ENCODE results near the gene CDC42SE2. TPM values are rescaled to one million over a fixed set of nuclear protein-coding genes. Genes with fewer than 3 reads are reported as not detected.

Gene CDC42SE2
- total RNA-seq, 1 donor from 2014 or later = 12.8 TPM

DNA sequence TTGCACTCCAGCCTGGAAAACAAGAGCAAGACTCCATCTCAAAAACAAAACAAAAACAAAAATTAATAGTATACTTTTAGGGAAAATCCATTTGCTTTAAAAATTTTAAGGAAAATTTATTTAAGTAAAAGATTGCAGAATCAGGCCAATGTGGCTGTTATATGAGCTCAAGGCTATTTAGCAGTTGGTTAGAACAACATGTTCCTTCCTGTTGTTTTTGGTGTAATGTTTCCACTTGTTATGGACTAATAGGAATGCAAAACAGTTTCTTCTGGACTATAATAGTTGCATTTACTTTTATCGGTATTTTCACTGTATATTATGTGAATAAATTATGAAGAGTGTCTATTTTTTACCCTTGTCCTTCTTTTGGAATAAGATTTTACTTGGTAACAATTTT, 3.0 kb upstream of the CDC42SE2 start:
- Histone ChIP-seq H3K27me3 (no peaks in the 10 kb centered on the region), H3K36me3 (no peaks in the 10 kb centered on the region), H3K9me3 (no peaks in the 10 kb centered on the region), H3K4me1 (peaks cover 0 to 2% of the 10 kb centered on the region in 2 donors), H3K4me3 (no peak overlapping the region), H3K27ac (no peak overlapping the region)
- TF ChIP-seq, protein P1, sequence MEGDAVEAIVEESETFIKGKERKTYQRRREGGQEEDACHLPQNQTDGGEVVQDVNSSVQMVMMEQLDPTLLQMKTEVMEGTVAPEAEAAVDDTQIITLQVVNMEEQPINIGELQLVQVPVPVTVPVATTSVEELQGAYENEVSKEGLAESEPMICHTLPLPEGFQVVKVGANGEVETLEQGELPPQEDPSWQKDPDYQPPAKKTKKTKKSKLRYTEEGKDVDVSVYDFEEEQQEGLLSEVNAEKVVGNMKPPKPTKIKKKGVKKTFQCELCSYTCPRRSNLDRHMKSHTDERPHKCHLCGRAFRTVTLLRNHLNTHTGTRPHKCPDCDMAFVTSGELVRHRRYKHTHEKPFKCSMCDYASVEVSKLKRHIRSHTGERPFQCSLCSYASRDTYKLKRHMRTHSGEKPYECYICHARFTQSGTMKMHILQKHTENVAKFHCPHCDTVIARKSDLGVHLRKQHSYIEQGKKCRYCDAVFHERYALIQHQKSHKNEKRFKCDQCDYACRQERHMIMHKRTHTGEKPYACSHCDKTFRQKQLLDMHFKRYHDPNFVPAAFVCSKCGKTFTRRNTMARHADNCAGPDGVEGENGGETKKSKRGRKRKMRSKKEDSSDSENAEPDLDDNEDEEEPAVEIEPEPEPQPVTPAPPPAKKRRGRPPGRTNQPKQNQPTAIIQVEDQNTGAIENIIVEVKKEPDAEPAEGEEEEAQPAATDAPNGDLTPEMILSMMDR (IDR thresholded peaks at IDR 0.05) = no peak
- intact Hi-C loops (cut with DNase I) = loop anchor here (5.0 to 10.0 kb wide), 4 partner anchors 124 to 1359 kb away; partner anchors contain the start of genes CHSY3 and FNIP1
- no peak for DNase-seq (ENCODE audit: low spot score in 2 of 2)

DNA sequence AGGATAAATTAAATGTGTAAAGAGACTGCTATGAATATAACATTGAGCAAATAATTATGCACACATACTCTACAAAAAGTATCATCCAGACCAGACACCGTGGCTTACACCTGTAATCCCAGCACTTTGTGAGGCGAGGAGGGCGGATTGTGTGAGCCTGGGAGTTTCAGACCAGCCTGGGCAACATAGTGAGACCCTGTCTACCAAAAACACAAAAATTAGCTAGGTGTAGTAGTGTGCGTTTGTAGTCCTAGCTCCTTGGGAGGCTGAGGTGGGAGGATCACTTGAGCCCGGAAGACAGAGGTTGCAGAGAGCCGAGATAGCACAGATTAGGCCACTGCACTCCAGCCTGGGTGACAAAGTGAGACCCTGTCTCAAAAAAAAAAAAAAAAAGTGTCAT, 2.4 kb upstream of the CDC42SE2 start:
- no peaks in the 10 kb centered on the region for H3K27me3 ChIP-seq
- H3K36me3 ChIP-seq = no peaks in the 10 kb centered on the region
- H3K9me3 ChIP-seq = no peaks in the 10 kb centered on the region
- intact Hi-C loops (cut with DNase I) = loop anchor here (5.0 to 10.0 kb wide), 4 partner anchors 123 to 1359 kb away; partner anchors contain the start of genes CHSY3 and FNIP1
- peaks cover 0 to 2% of the 10 kb centered on the region in 2 donors for H3K4me1 ChIP-seq
- TF ChIP-seq, protein P1 (IDR thresholded peaks at IDR 0.05) = no peak
- no peak for DNase-seq (ENCODE audit: low spot score in 2 of 2)
- H3K4me3 ChIP-seq = no peak overlapping the region
- H3K27ac ChIP-seq = no peak overlapping the region

DNA sequence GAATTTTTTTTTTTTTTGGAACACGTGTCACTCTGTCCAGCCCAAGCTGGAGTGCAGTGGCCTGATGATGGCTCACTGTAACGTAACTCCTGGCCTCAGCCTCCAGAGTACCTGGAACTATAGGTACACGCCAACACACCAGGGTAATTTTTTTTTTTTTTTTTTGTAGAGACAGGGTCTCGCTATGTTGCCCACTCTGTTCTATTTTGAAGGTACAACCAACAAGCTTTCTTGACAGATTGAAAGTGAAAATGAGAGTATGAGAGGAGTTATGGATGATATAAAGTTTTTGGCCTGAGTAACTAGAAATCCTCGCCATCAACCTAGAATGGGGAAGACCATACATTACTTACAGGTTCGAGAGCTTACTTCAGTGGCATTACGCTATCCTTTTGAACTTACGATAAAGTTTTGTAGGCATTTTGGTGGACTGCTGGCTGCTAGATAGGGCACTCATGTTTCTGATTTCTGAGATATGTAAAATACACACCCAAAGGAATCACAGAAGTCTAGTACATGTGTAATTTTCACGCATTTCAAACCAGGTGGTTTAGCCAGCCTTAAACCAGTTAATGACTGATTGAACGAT, 806 bp upstream of the CDC42SE2 start:
- Histone ChIP-seq H3K27me3 (no peaks in the 10 kb centered on the region), H3K4me1 (peaks cover 0 to 2% of the 10 kb centered on the region in 2 donors), H3K9me3 (no peaks in the 10 kb centered on the region), H3K27ac (peak overlapping the region; percentile 76 to 85), H3K4me3 (peak overlapping the region; percentile 92 to 97), H3K36me3 (no peaks in the 10 kb centered on the region)
- intact Hi-C loops (cut with DNase I) = loop anchor here (1.0 to 10.0 kb wide), 5 partner anchors 98 to 1361 kb away; partner anchors contain the start of genes CHSY3, FNIP1 and HINT1
- no peak for DNase-seq (ENCODE audit: low spot score in 2 of 2)
- TF ChIP-seq, protein P1 (IDR thresholded peaks at IDR 0.05) = no peak

DNA sequence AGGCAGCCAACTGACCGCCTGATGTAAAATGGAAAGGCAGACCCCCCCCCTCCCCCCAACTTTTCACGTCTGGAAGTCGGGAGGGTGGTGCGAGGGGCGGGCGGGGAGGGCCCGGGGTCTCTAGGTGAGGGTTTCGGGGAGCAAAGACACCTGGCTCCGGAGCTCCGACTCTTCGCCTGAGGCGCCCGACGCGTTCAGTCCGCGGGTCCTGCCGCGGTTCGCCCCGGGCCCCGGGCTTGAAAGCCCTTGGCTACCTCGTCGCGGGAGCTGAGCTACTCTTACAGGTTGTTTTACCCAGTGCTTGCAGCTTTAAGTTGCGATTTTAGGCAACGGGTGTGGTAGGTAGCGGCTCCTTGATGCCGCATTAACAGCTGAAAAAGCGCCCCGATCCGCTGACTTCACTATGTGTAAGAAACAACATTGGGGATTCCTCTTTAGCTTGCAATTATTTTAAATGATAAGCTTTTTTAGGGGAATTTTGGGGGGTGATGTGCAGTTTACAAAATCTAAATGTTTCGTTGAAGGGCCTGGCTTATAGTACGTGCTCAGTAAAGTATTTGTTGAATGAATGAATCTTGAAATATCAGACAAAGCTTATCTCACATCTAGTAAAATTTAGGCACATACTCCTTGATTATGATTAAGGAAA, 722 bp downstream of the CDC42SE2 start:
- TF ChIP-seq, protein P1 (IDR thresholded peaks at IDR 0.05) = no peak
- DNase-seq (ENCODE audit: low spot score in 2 of 2) = no peak
- Histone ChIP-seq H3K9me3 (no peaks in the 10 kb centered on the region), H3K4me3 (peak overlapping the region; percentile 92 to 97), H3K36me3 (no peaks in the 10 kb centered on the region), H3K27ac (peak overlapping the region; percentile 76 to 85), H3K27me3 (no peaks in the 10 kb centered on the region), H3K4me1 (peaks cover 0 to 2% of the 10 kb centered on the region in 2 donors)
- intact Hi-C loops (cut with DNase I) = loop anchor here (2.0 to 10.0 kb wide), 5 partner anchors 94 to 1362 kb away; partner anchors contain the start of genes CHSY3, FNIP1 and LYRM7

DNA sequence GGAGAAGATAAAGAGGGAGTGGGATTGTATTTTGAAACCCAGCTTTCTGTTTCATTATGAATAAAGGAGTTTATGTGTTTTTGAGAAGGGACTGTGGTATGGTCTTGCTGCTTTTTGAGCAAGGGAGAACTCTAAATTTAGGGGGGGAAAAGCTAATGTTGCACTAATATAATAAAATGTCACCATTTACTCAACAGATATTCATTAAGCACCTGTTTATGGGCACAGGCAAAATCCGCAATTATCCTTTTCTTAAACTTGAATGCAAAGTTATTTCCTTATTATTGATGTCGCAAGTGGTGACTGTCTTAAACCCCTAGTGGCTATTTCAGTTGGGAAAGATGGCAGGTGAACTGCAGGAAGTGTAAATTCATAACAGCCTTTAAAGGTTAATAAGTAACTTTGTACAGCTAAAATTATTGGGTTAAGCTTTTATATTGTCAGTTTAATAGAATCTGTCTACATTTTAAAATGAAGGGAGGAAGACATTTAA, 1.5 kb downstream of the CDC42SE2 start:
- H3K27me3 ChIP-seq = no peaks in the 10 kb centered on the region
- peaks cover 0 to 2% of the 10 kb centered on the region in 2 donors for H3K4me1 ChIP-seq
- intact Hi-C loops (cut with DNase I) = loop anchor here (2.0 to 10.0 kb wide), 3 partner anchors 95 to 529 kb away; partner anchors contain the start of genes FNIP1 and LYRM7
- no peaks in the 10 kb centered on the region for H3K9me3 ChIP-seq
- H3K4me3 ChIP-seq = peak overlapping the region; percentile 92 to 97
- no peaks in the 10 kb centered on the region for H3K36me3 ChIP-seq
- H3K27ac ChIP-seq = no peak overlapping the region
- TF ChIP-seq, protein P1 (IDR thresholded peaks at IDR 0.05) = peak in 1 of 3 experiments; percentile 21
- no peak for DNase-seq (ENCODE audit: low spot score in 2 of 2)
